ENCODE results near the gene PALMD. TPM values are rescaled to one million over a fixed set of nuclear protein-coding genes. Genes with fewer than 3 reads are reported as not detected.

Gene PALMD
- total RNA-seq, 1 experiment from 2014 or later, result not detected

DNA sequence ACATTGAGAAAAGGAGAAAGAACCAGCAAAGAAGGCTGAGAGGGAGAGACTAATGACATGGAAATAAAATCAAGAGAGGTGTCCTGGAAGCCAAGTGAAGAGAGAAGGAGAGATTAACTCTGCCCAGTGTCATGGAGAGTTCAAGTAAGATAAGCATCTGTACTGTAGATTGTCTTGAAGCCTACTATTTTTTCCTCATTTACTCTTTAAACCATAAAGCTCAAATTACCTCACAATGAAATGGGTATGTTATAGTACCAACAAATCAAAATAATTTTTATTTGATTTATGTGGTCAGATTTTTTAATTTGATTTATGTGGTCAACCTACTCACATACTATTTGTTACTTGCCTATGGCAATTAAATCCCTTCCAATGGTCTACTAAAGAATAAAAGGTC is 5.2 kb upstream of the PALMD start:
- Histone ChIP-seq H3K18ac (ENCODE audit: insufficient read length, low read depth, low read length) (no peak overlapping the region), H3T11ph (ENCODE audit: low read length) (no peak overlapping the region), H2BK12ac (ENCODE audit: insufficient read length, low read depth, low read length) (no peak overlapping the region), H2BK20ac (ENCODE audit: low read depth, low read length, poor library complexity, severe bottlenecking) (no peak overlapping the region), H2AK5ac (ENCODE audit: insufficient read length, low read length) (no peak overlapping the region), H3K4me2 (ENCODE audit: insufficient read depth, insufficient read length, low read length) (no peak overlapping the region), H3K27me3 (ENCODE audit: insufficient read depth, low read length) (no peaks in the 10 kb centered on the region), H2AFZ (ENCODE audit: low read length) (no peak overlapping the region), H3K4me1 (ENCODE audit: insufficient read depth, low read length) (no peaks in the 10 kb centered on the region), H3K4ac (ENCODE audit: low read depth, low read length) (no peak overlapping the region), H3K79me2 (ENCODE audit: insufficient read depth, low read length) (no peaks in the 10 kb centered on the region), H4K20me1 (ENCODE audit: control insufficient read depth, insufficient read depth, insufficient read length) (no peaks in the 10 kb centered on the region), H3K23ac (ENCODE audit: insufficient read length, low read depth, low read length) (no peak overlapping the region), H4K91ac (ENCODE audit: insufficient read length, low read depth, low read length) (no peak overlapping the region), H3K23me2 (ENCODE audit: insufficient read length, low read depth, low read length, poor library complexity, severe bottlenecking) (no peaks in the 10 kb centered on the region), H2BK5ac (ENCODE audit: insufficient read length, low read length) (no peak overlapping the region), H3K27ac (ENCODE audit: insufficient read length, low read depth, low read length) (no peak overlapping the region), H2BK15ac (ENCODE audit: low read depth, low read length) (no peak overlapping the region), H3K79me1 (ENCODE audit: insufficient read depth, low read depth, low read length, poor library complexity, severe bottlenecking) (no peaks in the 10 kb centered on the region), H3K56ac (ENCODE audit: insufficient read length, low read depth, low read length) (no peak overlapping the region), H3K14ac (ENCODE audit: insufficient read depth, low read length) (no peak overlapping the region), H2BK120ac (ENCODE audit: low read depth, low read length, poor library complexity, severe bottlenecking) (no peak overlapping the region), H4K5ac (ENCODE audit: insufficient read length, low read depth, low read length) (no peak overlapping the region), H3K9ac (ENCODE audit: extremely low read depth, insufficient read length, low read length) (no peak overlapping the region), H3K9me3 (ENCODE audit: control insufficient read depth, low read depth, low read length) (no peaks in the 10 kb centered on the region), H4K8ac (replicated peaks; ENCODE audit: insufficient read length, low read depth, low read length) (no peak overlapping the region)
- Mint-ChIP-seq H3K27ac (no peak overlapping the region), H3K4me3 (no peak overlapping the region), H3K4me1 (peaks cover 9 to 10% of the 10 kb centered on the region in 2 experiments), H3K9me3 (no peaks in the 10 kb centered on the region), H3K27me3 (ENCODE audit: low read depth) (no peaks in the 10 kb centered on the region), H3K36me3 (ENCODE audit: insufficient read depth in 1 of 3, low read depth in 3 of 3) (no peaks in the 10 kb centered on the region)
- TF ChIP-seq, protein P1, sequence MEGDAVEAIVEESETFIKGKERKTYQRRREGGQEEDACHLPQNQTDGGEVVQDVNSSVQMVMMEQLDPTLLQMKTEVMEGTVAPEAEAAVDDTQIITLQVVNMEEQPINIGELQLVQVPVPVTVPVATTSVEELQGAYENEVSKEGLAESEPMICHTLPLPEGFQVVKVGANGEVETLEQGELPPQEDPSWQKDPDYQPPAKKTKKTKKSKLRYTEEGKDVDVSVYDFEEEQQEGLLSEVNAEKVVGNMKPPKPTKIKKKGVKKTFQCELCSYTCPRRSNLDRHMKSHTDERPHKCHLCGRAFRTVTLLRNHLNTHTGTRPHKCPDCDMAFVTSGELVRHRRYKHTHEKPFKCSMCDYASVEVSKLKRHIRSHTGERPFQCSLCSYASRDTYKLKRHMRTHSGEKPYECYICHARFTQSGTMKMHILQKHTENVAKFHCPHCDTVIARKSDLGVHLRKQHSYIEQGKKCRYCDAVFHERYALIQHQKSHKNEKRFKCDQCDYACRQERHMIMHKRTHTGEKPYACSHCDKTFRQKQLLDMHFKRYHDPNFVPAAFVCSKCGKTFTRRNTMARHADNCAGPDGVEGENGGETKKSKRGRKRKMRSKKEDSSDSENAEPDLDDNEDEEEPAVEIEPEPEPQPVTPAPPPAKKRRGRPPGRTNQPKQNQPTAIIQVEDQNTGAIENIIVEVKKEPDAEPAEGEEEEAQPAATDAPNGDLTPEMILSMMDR (conservative IDR thresholded peaks at IDR 0.05), result no peak
- no peak for DNase-seq

Data from H9 (cell line).